ENCODE results near the gene TMUB1.

Gene TMUB1

GRCh38 chr7:151051108-151051507, 32.2 kb downstream of the TMUB1 start:
- H3K4me3 ChIP-seq (ENCODE audit: low read depth, low read length): no peak overlapping the region
- in situ Hi-C loops (cut with HindIII; ENCODE audit: low sequenced_read_pairs): no loop called here
- TF ChIP-seq CTCF (IDR thresholded peaks at IDR 0.05; ENCODE audit: low read depth, low read length, missing control alignments): no peak
- DNase-seq (ENCODE audit: low read depth): peak; percentile 27

GRCh38 chr7:151048911-151049463, 34.3 kb downstream of the TMUB1 start:
- in situ Hi-C loops (cut with HindIII; ENCODE audit: low sequenced_read_pairs): no loop called here
- DNase-seq (ENCODE audit: low read depth): no peak

GRCh38 chr7:151047976-151048815, 35.1 kb downstream of the TMUB1 start, which contains the start of gene ASIC3:
ASIC3 (plus strand) TSS chr7:151048531; CDS start chr7:151048886, 355 bp downstream.
- no peak for DNase-seq (ENCODE audit: low read depth)
- no peak within 1 kb of the TSS for H3K4me3 ChIP-seq (ENCODE audit: low read depth, low read length)
- in situ Hi-C loops (cut with HindIII; ENCODE audit: low sequenced_read_pairs): no loop called here
- no peak for TF ChIP-seq CTCF (IDR thresholded peaks at IDR 0.05; ENCODE audit: low read depth, low read length, missing control alignments)

More at GRCh38 chr7:151048911-151049463, 34.3 kb downstream of the TMUB1 start:
- H3K4me3 ChIP-seq (ENCODE audit: low read depth, low read length): no peak overlapping the region
- TF ChIP-seq CTCF (IDR thresholded peaks at IDR 0.05; ENCODE audit: low read depth, low read length, missing control alignments): no peak

- TF ChIP-seq CTCF (IDR thresholded peaks at IDR 0.05; ENCODE audit: low read depth, low read length, missing control alignments): no peak
- no peak overlapping the region for H3K4me3 ChIP-seq (ENCODE audit: low read depth, low read length)
- DNase-seq (ENCODE audit: low read depth): no peak
- in situ Hi-C loops (cut with HindIII; ENCODE audit: low sequenced_read_pairs): no loop called here
Observed at GRCh38 chr7:151046603-151047573, 36.4 kb downstream of the TMUB1 start.

- no peak overlapping the region for H3K4me3 ChIP-seq (ENCODE audit: low read depth, low read length)
- TF ChIP-seq CTCF (IDR thresholded peaks at IDR 0.05; ENCODE audit: low read depth, low read length, missing control alignments): no peak
- in situ Hi-C loops (cut with HindIII; ENCODE audit: low sequenced_read_pairs): no loop called here
- DNase-seq (ENCODE audit: low read depth): no peak
Observed at GRCh38 chr7:151045967-151046366, 37.3 kb downstream of the TMUB1 start.

- no peak for TF ChIP-seq CTCF (IDR thresholded peaks at IDR 0.05; ENCODE audit: low read depth, low read length, missing control alignments)
- in situ Hi-C loops (cut with HindIII; ENCODE audit: low sequenced_read_pairs): no loop called here
- DNase-seq (ENCODE audit: low read depth): no peak
- no peak overlapping the region for H3K4me3 ChIP-seq (ENCODE audit: low read depth, low read length)
Observed at GRCh38 chr7:151045262-151045661, 38.0 kb downstream of the TMUB1 start.

Measured in astrocyte of the cerebellum (primary cell).